Epidermal melanocyte (primary cell): Measurements from ENCODE around the gene GTSE1.

ENCODE experiments used
- DNase-seq: peaks from one replicate; pipeline ENCODE4 v3.0.0; 2011; ENCODE audit warnings: low spot score; ENCODE audit not compliant: insufficient read length

GTSE1 gene

GRCh38 chr22:46351131-46351735 lies 54.6 kb downstream of the GTSE1 start:
- no peak for DNase-seq

GRCh38 chr22:46351767-46352166 lies 55.1 kb downstream of the GTSE1 start:
- no peak for DNase-seq

- no peak for DNase-seq
Observed at GRCh38 chr22:46352276-46352675, 55.6 kb downstream of the GTSE1 start.

- DNase-seq, result no peak
Observed at GRCh38 chr22:46352691-46353386, 56.2 kb downstream of the GTSE1 start.

GRCh38 chr22:46353483-46354105 lies 56.9 kb downstream of the GTSE1 start:
- no peak for DNase-seq

GRCh38 chr22:46354176-46354992 lies 57.7 kb downstream of the GTSE1 start:
- DNase-seq, result no peak

GRCh38 chr22:46354993-46355305 lies 58.3 kb downstream of the GTSE1 start:
- no peak for DNase-seq

GRCh38 chr22:46355369-46355995 lies 58.8 kb downstream of the GTSE1 start:
- peak; percentile 71 for DNase-seq

- no peak for DNase-seq
Observed at GRCh38 chr22:46355996-46356471, 59.4 kb downstream of the GTSE1 start.

- DNase-seq, result no peak
Observed at GRCh38 chr22:46356496-46357480, 60.1 kb downstream of the GTSE1 start.

GRCh38 chr22:46357711-46358520 lies 61.2 kb downstream of the GTSE1 start:
- no peak for DNase-seq

- DNase-seq, result no peak
Observed at GRCh38 chr22:46358766-46359165, 62.1 kb downstream of the GTSE1 start.

- DNase-seq, result no peak
Observed at GRCh38 chr22:46359362-46359761, 62.7 kb downstream of the GTSE1 start.

GRCh38 chr22:46360097-46360496 lies 63.4 kb downstream of the GTSE1 start:
- no peak for DNase-seq

- DNase-seq, result no peak
Observed at GRCh38 chr22:46360891-46361290, 64.2 kb downstream of the GTSE1 start.

- no peak for DNase-seq
Observed at GRCh38 chr22:46361826-46362202, 65.1 kb downstream of the GTSE1 start.

- DNase-seq, result no peak
Observed at GRCh38 chr22:46362203-46362933, 65.7 kb downstream of the GTSE1 start.

GRCh38 chr22:46362934-46363515 lies 66.4 kb downstream of the GTSE1 start:
- DNase-seq, result no peak
